ENCODE data around the gene VDAC1. TPM values are rescaled to one million over a fixed set of nuclear protein-coding genes. Genes with fewer than 3 reads are reported as not detected.

The VDAC1 gene
- total RNA-seq: 218 and 234 TPM in 2 replicates
- long read RNA-seq, transcript VDAC1-203 (9 exons, 1,873 nt): major isoform, 1,273 of 1,669 reads
- long read RNA-seq, transcript VDAC1-202 (9 exons, 1,807 nt): minor isoform, 301 of 1,669 reads
- long read RNA-seq, transcript VDAC1-201 (9 exons, 1,953 nt): minor isoform, 7 of 1,669 reads
- long read RNA-seq, transcript VDAC1-207 (4 exons, 635 nt): minor isoform, 7 of 1,669 reads
- long read RNA-seq, partial matches to known transcripts: 33 of 1,669 reads
- long read RNA-seq, other reads (novel, unspliced or antisense): 42 of 1,669 reads

- peak within 1 kb of the TSS; percentile 99 for H3K4me3 Mint-ChIP-seq
- peak within 1 kb of the TSS; percentile 98 for H3K27ac Mint-ChIP-seq (ENCODE audit: unreplicated experiment)
- H3K27me3 Mint-ChIP-seq (ENCODE audit: low read depth): no peaks in the 10 kb centered on the region
- peak; percentile 64 for DNase-seq (ENCODE audit: low read depth, low spot score)
- peaks cover 53% of the 10 kb centered on the region for H3K4me1 Mint-ChIP-seq
- no peaks in the 10 kb centered on the region for H3K36me3 Mint-ChIP-seq (ENCODE audit: low read depth)
- no peaks in the 10 kb centered on the region for H3K9me3 Mint-ChIP-seq
- TF ChIP-seq CTCF (conservative IDR thresholded peaks at IDR 0.05): no peak
Measured at GRCh38 chr5:134004626-134005416, at the start of gene VDAC1. Gene VDAC1 (minus strand): TSS chr5:134004975. CDS start chr5:133993012, 11,963 bp downstream.

- peaks cover 23% of the 10 kb centered on the region for H3K4me1 Mint-ChIP-seq
- no peaks in the 10 kb centered on the region for H3K27me3 Mint-ChIP-seq (ENCODE audit: low read depth)
- H3K9me3 Mint-ChIP-seq: no peaks in the 10 kb centered on the region
- H3K36me3 Mint-ChIP-seq (ENCODE audit: low read depth): no peaks in the 10 kb centered on the region
- peak overlapping the region; percentile 52 for H3K4me3 Mint-ChIP-seq
- no peak for TF ChIP-seq CTCF (conservative IDR thresholded peaks at IDR 0.05)
- peak overlapping the region; percentile 94 for H3K27ac Mint-ChIP-seq (ENCODE audit: unreplicated experiment)
- DNase-seq (ENCODE audit: low read depth, low spot score): no peak
Measured at GRCh38 chr5:134053840-134054338, 49.1 kb upstream of the VDAC1 start.

GRCh38 chr5:134053314-134053839 lies 48.6 kb upstream of the VDAC1 start:
- Mint-ChIP-seq H3K4me3 (no peak overlapping the region), H3K4me1 (peaks cover 27% of the 10 kb centered on the region), H3K36me3 (ENCODE audit: low read depth) (no peaks in the 10 kb centered on the region), H3K27ac (ENCODE audit: unreplicated experiment) (peak overlapping the region; percentile 94), H3K27me3 (ENCODE audit: low read depth) (no peaks in the 10 kb centered on the region), H3K9me3 (no peaks in the 10 kb centered on the region)
- no peak for TF ChIP-seq CTCF (conservative IDR thresholded peaks at IDR 0.05)
- DNase-seq (ENCODE audit: low read depth, low spot score): no peak

GRCh38 chr5:134051305-134051704 lies 46.5 kb upstream of the VDAC1 start:
- no peak overlapping the region for H3K27ac Mint-ChIP-seq (ENCODE audit: unreplicated experiment)
- H3K9me3 Mint-ChIP-seq: no peaks in the 10 kb centered on the region
- no peaks in the 10 kb centered on the region for H3K27me3 Mint-ChIP-seq (ENCODE audit: low read depth)
- no peak for DNase-seq (ENCODE audit: low read depth, low spot score)
- no peaks in the 10 kb centered on the region for H3K36me3 Mint-ChIP-seq (ENCODE audit: low read depth)
- H3K4me1 Mint-ChIP-seq: peaks cover 43% of the 10 kb centered on the region
- TF ChIP-seq CTCF (conservative IDR thresholded peaks at IDR 0.05): no peak
- no peak overlapping the region for H3K4me3 Mint-ChIP-seq

- TF ChIP-seq CTCF (conservative IDR thresholded peaks at IDR 0.05): no peak
- no peaks in the 10 kb centered on the region for H3K27me3 Mint-ChIP-seq (ENCODE audit: low read depth)
- H3K27ac Mint-ChIP-seq (ENCODE audit: unreplicated experiment): no peak overlapping the region
- DNase-seq (ENCODE audit: low read depth, low spot score): no peak
- H3K36me3 Mint-ChIP-seq (ENCODE audit: low read depth): no peaks in the 10 kb centered on the region
- H3K9me3 Mint-ChIP-seq: no peaks in the 10 kb centered on the region
- peaks cover 35% of the 10 kb centered on the region for H3K4me1 Mint-ChIP-seq
- H3K4me3 Mint-ChIP-seq: no peak overlapping the region
Measured at GRCh38 chr5:134048864-134049263, 44.1 kb upstream of the VDAC1 start.
